AG04450 (cell line): Measurements from ENCODE around the gene PSMG2. TPM values are rescaled to one million over a fixed set of nuclear protein-coding genes. Genes with fewer than 3 reads are reported as not detected.

ENCODE experiments used
- CTCF ChIA-PET: fragments of 300-600, 350-600 bp; formaldehyde crosslinking; extraction: SDS; loops from one replicate; lab custom pipeline; 2022; ENCODE audit warnings: antibody characterized with exemption, inconsistent platforms; lab: Charles Lee
- POLR2A ChIA-PET: fragments of 350-600 bp; formaldehyde crosslinking; extraction: SDS; loops from one replicate; lab custom pipeline; 2021; ENCODE audit warnings: antibody characterized with exemption, inconsistent platforms; lab: Yijun Ruan, JAX
- DNase-seq: peaks from one replicate; pipeline ENCODE4 v3.0.0-alpha.2; 2011; ENCODE audit warnings: low read depth, low spot score
- H3K27ac ChIP-seq: one replicate; pipeline ENCODE4 v1.5.1; 2012; ENCODE audit warnings: low read depth, low read length, control low read depth
- H3K27me3 ChIP-seq: one replicate; pipeline ENCODE4 v1.6.0; 2012; ENCODE audit warnings: low read length; ENCODE audit not compliant: control insufficient read depth, insufficient read depth
- H3K4me3 ChIP-seq: 2 replicates; pipeline ENCODE4 v1.5.1; 2011; ENCODE audit warnings: mild to moderate bottlenecking, low read depth, low read length, control low read depth
- H3K9me3 ChIP-seq: 2 replicates; pipeline ENCODE4 v1.5.1; 2012; ENCODE audit warnings: low read length; ENCODE audit not compliant: control insufficient read depth, insufficient read depth
- CTCF ChIP-seq: IDR thresholded peaks from 2 replicates; pipeline ENCODE4 v1.5.1; 2011; ENCODE audit warnings: low read depth, low read length, control low read depth, inconsistent platforms
- polyA plus RNA-seq: library from polyadenylated mRNA; depleted of rRNA; stranded (reverse); fragments of >200 nt; gene quantifications from 2 replicates; pipeline ENCODE4 v1.2.3, GENCODE V29; 2011

Gene PSMG2
- polyA plus RNA-seq, 1 experiment = 96.2 TPM

- DNase-seq = no peak
- H3K27me3 ChIP-seq = no peaks in the 10 kb centered on the region
- no peak for TF ChIP-seq CTCF
- no peaks in the 10 kb centered on the region; the same call in 1 of the 2 replicates for H3K9me3 ChIP-seq
- H3K4me3 ChIP-seq = no peak overlapping the region
- H3K27ac ChIP-seq = no peak overlapping the region
- ChIA-PET CTCF (interaction anchor here (0.9 kb wide), 1 partner anchor 13 kb away, joined by 3 read pairs; no protein-coding TSS in a partner anchor), POLR2A (no interaction called here)
Observed at GRCh38 chr18:12699747-12700146, 3.1 kb upstream of the PSMG2 start.

GRCh38 chr18:12701161-12701560 is 1.7 kb upstream of the PSMG2 start:
- Histone ChIP-seq H3K4me3 (peak overlapping the region; percentile 90), H3K27me3 (no peaks in the 10 kb centered on the region), H3K27ac (no peak overlapping the region), H3K9me3 (no peaks in the 10 kb centered on the region; the same call in 1 of the 2 replicates)
- CTCF ChIA-PET = interaction anchor here (1.5 to 2.3 kb wide), 2 partner anchors 10 to 309 kb away, joined by 5 to 11 read pairs; no protein-coding TSS in a partner anchor
- POLR2A ChIA-PET = no interaction called here
- no peak for DNase-seq
- TF ChIP-seq CTCF = no peak

- CTCF ChIA-PET = interaction anchor here (1.0 kb wide), 1 partner anchor 232 kb away, joined by 3 read pairs; no protein-coding TSS in a partner anchor
- H3K27ac ChIP-seq = peak overlapping the region; percentile 93
Observed at GRCh38 chr18:12703096-12703567, 290 bp downstream of the PSMG2 start.

GRCh38 chr18:12703664-12704063 is 822 bp downstream of the PSMG2 start:
- ChIA-PET POLR2A (interaction anchor here (0.7 kb wide), 1 partner anchor 180 kb away, joined by 3 read pairs; the partner anchor contains the start of gene PTPN2), CTCF (interaction anchor here (1.0 kb wide), 2 partner anchors 231 to 309 kb away, joined by 3 read pairs; no protein-coding TSS in a partner anchor)
- no peak overlapping the region for H3K27ac ChIP-seq
- H3K27me3 ChIP-seq = no peaks in the 10 kb centered on the region
- DNase-seq = no peak
- no peak for TF ChIP-seq CTCF
- peak overlapping the region; percentile 90 for H3K4me3 ChIP-seq
- H3K9me3 ChIP-seq = no peaks in the 10 kb centered on the region; the same call in 1 of the 2 replicates

More at GRCh38 chr18:12703096-12703567, 290 bp downstream of the PSMG2 start:
- H3K4me3 ChIP-seq = peak overlapping the region; percentile 90
- no peak for TF ChIP-seq CTCF
- H3K9me3 ChIP-seq = no peaks in the 10 kb centered on the region; the same call in 1 of the 2 replicates
- DNase-seq = no peak
- no peaks in the 10 kb centered on the region for H3K27me3 ChIP-seq
- POLR2A ChIA-PET = interaction anchor here (1.0 to 1.6 kb wide), 4 partner anchors 24 to 326 kb away, joined by 3 to 14 read pairs (median 4); partner anchors contain the start of genes AFG3L2, CEP192 and PTPN2

- no peaks in the 10 kb centered on the region for H3K9me3 ChIP-seq
- CTCF ChIA-PET = no interaction called here
- POLR2A ChIA-PET = interaction anchor here (0.7 kb wide), 2 partner anchors 14 to 172 kb away, joined by 10 to 18 read pairs; no protein-coding TSS in a partner anchor
- no peak for TF ChIP-seq CTCF
- H3K4me3 ChIP-seq = no peak overlapping the region
- H3K27me3 ChIP-seq = no peaks in the 10 kb centered on the region
- no peak for DNase-seq
- H3K27ac ChIP-seq = no peak overlapping the region
Observed at GRCh38 chr18:12711446-12711845, 8.6 kb downstream of the PSMG2 start.
